NCI-H1436 (cell line): ENCODE measurements around the gene OPALIN.

Source experiments
- DNase-seq: peaks from one replicate; lab custom pipeline; 2025; lab: John Stamatoyannopoulos, UW

The OPALIN gene

GRCh38 chr10:96374004-96374403, 15.2 kb upstream of the OPALIN start:
- no peak for DNase-seq

GRCh38 chr10:96371356-96371755, 12.6 kb upstream of the OPALIN start:
- no peak for DNase-seq

- peak; percentile 24 for DNase-seq
Measured at GRCh38 chr10:96370584-96371157, 11.9 kb upstream of the OPALIN start.

GRCh38 chr10:96369890-96370583, 11.2 kb upstream of the OPALIN start:
- DNase-seq: no peak

- no peak for DNase-seq
Measured at GRCh38 chr10:96368971-96369370, 10.2 kb upstream of the OPALIN start.

GRCh38 chr10:96367470-96367869, 8.7 kb upstream of the OPALIN start:
- DNase-seq: no peak

GRCh38 chr10:96366508-96366907, 7.7 kb upstream of the OPALIN start:
- DNase-seq: no peak

GRCh38 chr10:96365571-96365970, 6.8 kb upstream of the OPALIN start:
- DNase-seq: no peak

- DNase-seq: peak; percentile 55
Measured at GRCh38 chr10:96360766-96361165, 2.0 kb upstream of the OPALIN start.

GRCh38 chr10:96360331-96360730, 1.5 kb upstream of the OPALIN start:
- no peak for DNase-seq

GRCh38 chr10:96359616-96360015, 814 bp upstream of the OPALIN start:
- DNase-seq: no peak

- no peak for DNase-seq
Measured at GRCh38 chr10:96357038-96357620, 1.7 kb downstream of the OPALIN start.

- DNase-seq: no peak
Measured at GRCh38 chr10:96352582-96352981, 6.2 kb downstream of the OPALIN start.

GRCh38 chr10:96352027-96352426, 6.8 kb downstream of the OPALIN start:
- no peak for DNase-seq

GRCh38 chr10:96346295-96346694, 12.5 kb downstream of the OPALIN start:
- no peak for DNase-seq

- DNase-seq: no peak
Measured at GRCh38 chr10:96345222-96345621, 13.6 kb downstream of the OPALIN start.

- no peak for DNase-seq
Measured at GRCh38 chr10:96344178-96344577, 14.6 kb downstream of the OPALIN start.

GRCh38 chr10:96342402-96342801, 16.4 kb downstream of the OPALIN start:
- DNase-seq: no peak

- DNase-seq: no peak
Measured at GRCh38 chr10:96341219-96342182, 17.3 kb downstream of the OPALIN start.

GRCh38 chr10:96339956-96340904, 18.6 kb downstream of the OPALIN start:
- peak; percentile 19 for DNase-seq

GRCh38 chr10:96339383-96339782, 19.4 kb downstream of the OPALIN start:
- no peak for DNase-seq
